ENCODE data around the gene CNTNAP4.
A peak's percentile ranks its signal among the peaks of the same experiment; 100 is the strongest.

Gene CNTNAP4

DNA sequence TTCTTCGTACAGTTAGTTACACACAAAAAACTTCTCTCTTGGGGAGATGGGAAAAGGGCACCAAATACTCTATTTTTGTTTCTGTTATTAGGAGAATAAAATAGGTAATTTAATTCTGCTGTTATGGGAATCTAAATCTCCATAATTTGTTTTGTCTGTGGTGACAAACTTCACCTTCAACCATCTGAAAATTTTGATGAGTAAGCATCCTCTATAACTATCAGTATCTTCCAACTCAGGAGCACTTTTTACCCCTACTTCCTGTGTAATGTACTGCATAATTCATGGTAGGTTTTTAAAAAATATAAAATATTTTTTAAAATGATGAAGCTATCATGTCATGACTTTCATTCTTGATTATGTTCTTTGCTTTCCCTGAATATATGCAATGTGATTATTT, 33.6 kb upstream of the CNTNAP4 start:
- TF ChIP-seq, protein P1, sequence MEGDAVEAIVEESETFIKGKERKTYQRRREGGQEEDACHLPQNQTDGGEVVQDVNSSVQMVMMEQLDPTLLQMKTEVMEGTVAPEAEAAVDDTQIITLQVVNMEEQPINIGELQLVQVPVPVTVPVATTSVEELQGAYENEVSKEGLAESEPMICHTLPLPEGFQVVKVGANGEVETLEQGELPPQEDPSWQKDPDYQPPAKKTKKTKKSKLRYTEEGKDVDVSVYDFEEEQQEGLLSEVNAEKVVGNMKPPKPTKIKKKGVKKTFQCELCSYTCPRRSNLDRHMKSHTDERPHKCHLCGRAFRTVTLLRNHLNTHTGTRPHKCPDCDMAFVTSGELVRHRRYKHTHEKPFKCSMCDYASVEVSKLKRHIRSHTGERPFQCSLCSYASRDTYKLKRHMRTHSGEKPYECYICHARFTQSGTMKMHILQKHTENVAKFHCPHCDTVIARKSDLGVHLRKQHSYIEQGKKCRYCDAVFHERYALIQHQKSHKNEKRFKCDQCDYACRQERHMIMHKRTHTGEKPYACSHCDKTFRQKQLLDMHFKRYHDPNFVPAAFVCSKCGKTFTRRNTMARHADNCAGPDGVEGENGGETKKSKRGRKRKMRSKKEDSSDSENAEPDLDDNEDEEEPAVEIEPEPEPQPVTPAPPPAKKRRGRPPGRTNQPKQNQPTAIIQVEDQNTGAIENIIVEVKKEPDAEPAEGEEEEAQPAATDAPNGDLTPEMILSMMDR (IDR thresholded peaks at IDR 0.05; ENCODE audit: borderline replicate concordance, insufficient read depth, low read depth, low read length): no peak
- no peak overlapping the region for H3K4me3 ChIP-seq (ENCODE audit: low read depth, low read length)

DNA sequence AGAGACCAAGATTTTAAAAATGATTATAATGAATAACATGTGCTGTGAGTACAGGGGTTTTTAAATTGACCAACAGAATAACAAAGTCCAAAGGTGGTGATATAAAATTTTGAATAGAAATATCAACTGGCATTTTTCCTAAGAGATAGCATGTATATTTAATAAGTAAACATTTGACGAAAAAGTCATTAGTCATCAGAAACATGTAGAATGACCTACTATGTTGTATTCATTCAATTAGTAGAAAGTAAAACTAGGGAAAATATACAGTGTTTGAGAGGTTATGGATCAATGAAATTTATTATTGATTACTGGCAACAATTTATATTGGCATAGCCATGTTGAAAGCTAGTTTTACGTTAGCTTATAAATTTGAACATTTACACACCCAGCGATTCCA, 30.6 kb upstream of the CNTNAP4 start:
- TF ChIP-seq, protein P1 (IDR thresholded peaks at IDR 0.05; ENCODE audit: borderline replicate concordance, insufficient read depth, low read depth, low read length): no peak
- no peak overlapping the region for H3K4me3 ChIP-seq (ENCODE audit: low read depth, low read length)

DNA sequence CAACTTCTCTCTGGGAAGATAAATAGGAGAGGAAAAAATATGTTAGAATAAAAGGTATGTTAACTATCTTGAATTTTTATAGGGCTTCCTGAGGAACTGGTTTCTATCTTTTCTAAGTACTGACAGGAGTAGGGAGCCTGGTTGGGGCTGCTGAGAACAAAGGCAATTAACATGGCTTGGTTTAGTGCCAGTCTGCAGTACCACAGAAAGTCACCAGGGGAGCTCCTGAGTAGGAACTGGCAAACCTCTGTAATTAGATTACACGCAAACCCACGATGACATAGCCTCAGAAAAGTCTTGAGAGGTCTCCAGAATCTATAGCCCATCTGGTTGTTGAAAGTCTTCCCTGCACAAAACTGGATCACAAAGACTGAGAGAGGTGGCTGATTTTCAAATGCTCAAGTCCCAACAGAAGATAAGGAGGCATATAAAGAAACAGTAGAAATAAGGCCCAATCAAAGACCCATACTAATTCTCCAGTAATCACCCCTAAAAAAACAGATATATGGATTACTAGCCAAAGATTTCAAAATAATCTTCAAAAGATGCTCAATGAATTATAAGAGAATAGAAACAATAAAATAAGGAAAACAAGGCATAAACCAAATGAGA, 11.7 kb upstream of the CNTNAP4 start:
- TF ChIP-seq, protein P1 (IDR thresholded peaks at IDR 0.05; ENCODE audit: borderline replicate concordance, insufficient read depth, low read depth, low read length): peak; percentile 75
- H3K4me3 ChIP-seq (ENCODE audit: low read depth, low read length): no peak overlapping the region

DNA sequence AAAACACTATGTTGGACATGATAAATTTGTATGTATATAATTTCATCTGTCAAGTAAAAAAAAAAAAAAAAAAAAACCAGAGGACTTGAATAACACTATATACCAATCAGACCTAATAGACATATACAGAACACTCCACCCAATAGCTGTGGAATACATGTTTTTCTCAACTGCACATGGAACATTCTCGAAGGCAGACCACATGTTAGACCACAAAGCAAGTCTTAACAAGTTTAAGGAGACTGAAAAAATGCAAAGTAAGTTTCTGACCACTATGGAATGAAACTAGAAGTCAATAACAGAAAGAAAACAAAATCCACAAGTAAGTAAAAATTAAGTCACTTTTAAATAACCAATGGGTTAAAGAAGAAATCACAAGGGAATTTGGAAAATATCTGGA, 8.4 kb upstream of the CNTNAP4 start:
- H3K4me3 ChIP-seq (ENCODE audit: low read depth, low read length): no peak overlapping the region
- TF ChIP-seq, protein P1 (IDR thresholded peaks at IDR 0.05; ENCODE audit: borderline replicate concordance, insufficient read depth, low read depth, low read length): no peak

DNA sequence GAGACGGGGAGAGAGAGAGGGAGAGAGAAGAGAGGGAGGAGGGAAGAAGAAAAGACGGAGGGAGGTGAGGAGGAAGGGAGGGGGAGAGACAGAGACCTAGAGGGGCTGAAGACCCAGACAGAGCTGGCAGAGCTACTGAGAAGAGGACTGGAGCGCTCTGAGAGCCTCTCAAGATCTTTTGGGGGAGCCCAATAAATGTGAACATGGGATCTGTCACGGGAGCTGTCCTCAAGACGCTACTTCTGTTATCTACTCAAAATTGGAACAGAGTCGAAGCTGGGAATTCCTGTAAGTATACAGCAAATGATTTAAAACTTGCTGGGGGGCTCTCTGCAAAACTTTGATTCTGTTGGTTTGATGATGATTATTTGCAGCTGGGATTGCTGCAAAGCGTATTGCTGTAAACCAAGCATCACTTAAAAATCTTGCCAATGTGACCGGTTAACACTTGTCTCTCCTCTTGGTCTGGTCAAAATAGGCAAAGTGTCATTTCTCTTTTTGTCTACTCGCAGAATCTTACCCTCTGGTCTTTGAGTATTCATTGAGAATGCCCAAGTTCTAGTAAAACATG, 344 bp downstream of the CNTNAP4 start:
- TF ChIP-seq, protein P1 (IDR thresholded peaks at IDR 0.05; ENCODE audit: borderline replicate concordance, insufficient read depth, low read depth, low read length): no peak
- no peak overlapping the region for H3K4me3 ChIP-seq (ENCODE audit: low read depth, low read length)

DNA sequence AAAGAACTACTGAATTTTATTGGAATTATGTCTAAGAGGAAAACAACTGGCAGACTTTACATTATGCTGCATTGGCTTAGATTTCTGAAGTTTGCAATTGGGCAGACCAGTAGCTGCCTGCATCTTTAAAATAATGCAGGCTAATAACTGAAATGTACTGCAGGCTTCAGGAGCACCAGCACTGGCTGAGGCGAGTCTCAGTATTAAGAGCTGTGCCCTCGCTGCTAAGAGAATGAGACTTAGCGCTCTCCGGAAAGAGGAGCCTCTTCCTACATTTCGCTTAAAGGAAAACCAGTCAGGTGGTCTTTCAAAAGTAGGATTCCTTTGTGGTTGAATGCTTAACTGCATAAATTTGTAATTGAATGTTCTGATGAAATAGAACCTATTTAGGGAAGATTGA, 885 bp downstream of the CNTNAP4 start:
- TF ChIP-seq, protein P1 (IDR thresholded peaks at IDR 0.05; ENCODE audit: borderline replicate concordance, insufficient read depth, low read depth, low read length): no peak
- no peak overlapping the region for H3K4me3 ChIP-seq (ENCODE audit: low read depth, low read length)

DNA sequence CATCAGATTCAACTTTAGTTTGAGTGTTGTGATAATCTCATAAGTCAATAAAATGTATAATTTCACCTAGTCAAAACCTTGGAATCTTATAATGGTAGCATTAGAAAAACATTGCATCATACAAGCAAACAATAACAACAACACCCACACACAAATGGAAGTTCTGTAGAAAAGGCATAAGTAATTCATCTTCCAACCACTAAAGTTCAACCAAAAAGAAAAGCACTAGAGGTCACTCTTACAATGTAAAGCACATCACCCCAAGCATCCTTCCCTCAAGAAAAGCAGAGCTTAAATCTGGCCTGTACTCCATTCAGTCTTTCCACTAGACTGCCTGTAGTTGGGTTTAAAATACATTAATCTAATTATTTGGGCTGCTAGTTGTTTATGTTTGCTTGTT, 1.8 kb downstream of the CNTNAP4 start:
- no peak overlapping the region for H3K4me3 ChIP-seq (ENCODE audit: low read depth, low read length)
- TF ChIP-seq, protein P1 (IDR thresholded peaks at IDR 0.05; ENCODE audit: borderline replicate concordance, insufficient read depth, low read depth, low read length): no peak

Data from GM12875 (cell line).